Heart left ventricle (tissue), 16 donors: ENCODE results near the gene TACC3. TPM values are rescaled to one million over a fixed set of nuclear protein-coding genes. Genes with fewer than 3 reads are reported as not detected.

Experiments
- ATAC-seq, 4 donors: fragments of 200-7000 bp; cut with Tn5 transposase; one replicate each; pipeline ENCODE4 v1.9.1; 2020 to 2022; ENCODE audit warnings: moderate library complexity in 4 of 4, mild to moderate bottlenecking in 3 of 4, moderate number of reproducible peaks in 1 of 4
- DNase-seq, 5 donors: peaks; one replicate each; pipeline ENCODE4 v3.0.0-alpha.2; 2020
- H3K27ac ChIP-seq, 12 donors: fragments of 200-600 bp; sonication (generic) in 4 of 12; one replicate each; pipeline versions ENCODE4 v1.5.0 to v1.8.0; 2016 to 2022; ENCODE audit warnings: mild to moderate bottlenecking in 2 of 12
- H3K27me3 ChIP-seq, 9 donors: fragments of 200-600 bp; sonication (generic) in 2 of 9; one replicate each; pipeline versions ENCODE4 v1.5.1 to v1.8.0; 2016 to 2022; ENCODE audit warnings: mild to moderate bottlenecking in 3 of 9
- H3K36me3 ChIP-seq, 9 donors: fragments of 200-600 bp; sonication (generic) in 2 of 9; one replicate each; pipeline versions ENCODE4 v1.5.0 to v1.8.0; 2018 to 2022; ENCODE audit warnings: mild to moderate bottlenecking in 2 of 9
- H3K4me1 ChIP-seq, 12 donors: fragments of 200-600 bp; sonication (generic) in 4 of 12; one replicate each; pipeline versions ENCODE4 v1.5.0 to v1.8.0; 2016 to 2022; ENCODE audit warnings: mild to moderate bottlenecking in 3 of 12
- H3K4me3 ChIP-seq, 12 donors: fragments of 200-600 bp; sonication (generic) in 4 of 12; one replicate each; pipeline versions ENCODE4 v1.5.0 to v1.8.0; 2017 to 2022; ENCODE audit warnings: mild to moderate bottlenecking in 9 of 12, moderate library complexity in 4 of 12
- H3K9me3 ChIP-seq, 12 donors: fragments of 200-600 bp; sonication (generic) in 4 of 12; one replicate each; pipeline versions ENCODE4 v1.5.0 to v1.8.0; 2016 to 2022; ENCODE audit warnings: mild to moderate bottlenecking in 1 of 12
- CTCF ChIP-seq, 12 donors: fragments of 200-600 bp; sonication (generic) in 4 of 12; IDR thresholded peaks; one replicate each; pipeline versions ENCODE4 v1.5.0 to v1.8.0; 2018 to 2022; ENCODE audit warnings: antibody characterized with exemption in 12 of 12, mild to moderate bottlenecking in 5 of 12
- POLR2A ChIP-seq, 2 donors: fragments of 450-650 bp; IDR thresholded peaks; one replicate each; pipeline ENCODE4 v1.6.1; 2017; ENCODE audit warnings: antibody characterized with exemption in 2 of 2, mild to moderate bottlenecking in 2 of 2, moderate library complexity in 2 of 2
- WGBS, 4 donors: extraction: QIAGEN DNeasy Blood & Tissue Kit in 2 of 4; methylation state at CpG; one replicate each; pipeline versions ENCODE4 v1.1.5 to v1.1.7; 2013 to 2018; 5-methylcytosine and 5-hydroxymethylcytosine counted together
- intact Hi-C, 10 donors: fragments of 100-400 bp; cut with DNase I; formaldehyde crosslinking; loops; one replicate each; pipeline versions ENCODE4 v1.11.1 to v1.14.2; 2022
- polyA plus RNA-seq, 2 donors: library from polyadenylated mRNA; stranded (reverse); fragments of 200-250 nt; gene quantifications; one replicate each; pipeline ENCODE4 v1.2.3, GENCODE V29; 2013
- total RNA-seq, 9 donors: library from RNA; depleted of rRNA in 2 of 9; stranded (reverse); fragments of >200 nt in 2 of 9; fragmentation: NEBNext Ultra II Directional in 3 of 9; extraction: Animal tissue kit (Norgen Biotek cat#: 25700) in 3 of 9; gene quantifications; one replicate each; pipeline versions ENCODE4 v1.1.0 to v1.2.4, GENCODE V29; 2016 to 2023
- donor health status: ischemic (EF 13 %, LVEDD 7.1; RV severe dilation, severe dysfunction).
- donor health status: healthy with polysubstance abuse.
- donor health status: DM: no; HTN: yes; CAD: no.
- donor health status: DM: no; HTN: no; CAD: no.
- donor health status: ischemic (EF 25% LVEDD 6.9; RV normal size, moderate dysfunction).
- donor health status: ischemic (EF 25% LVEDD 5.7; RV mildly dilated, moderate dysfunction).
- donor health status: healthy.
- donor health status: DM: yes; HTN: yes; CAD: no.
- donor health status: ischemic (EF 35%, LVEDD 5.7; RV mildly dilated, moderate dysfunction).
- donor health status: nonischemic (EF 11% LVEDD 7.7; RV severe dilation, severe dysfunction).
- donor health status: DM: yes; HTN: yes; CAD: no.
- donor health status: PGD.
- donor health status: ischemic (EF 29% LVEDD 5.4; RV normal size, mild dysfunction).
- donor health status: nonischemic (EF 23%, LVEDD 6.1; RV moderate dilation, normal function).

TACC3 gene
- total and polyA plus RNA-seq, 11 donors = 2.9 to 19.1 (median 6.1) TPM

DNA sequence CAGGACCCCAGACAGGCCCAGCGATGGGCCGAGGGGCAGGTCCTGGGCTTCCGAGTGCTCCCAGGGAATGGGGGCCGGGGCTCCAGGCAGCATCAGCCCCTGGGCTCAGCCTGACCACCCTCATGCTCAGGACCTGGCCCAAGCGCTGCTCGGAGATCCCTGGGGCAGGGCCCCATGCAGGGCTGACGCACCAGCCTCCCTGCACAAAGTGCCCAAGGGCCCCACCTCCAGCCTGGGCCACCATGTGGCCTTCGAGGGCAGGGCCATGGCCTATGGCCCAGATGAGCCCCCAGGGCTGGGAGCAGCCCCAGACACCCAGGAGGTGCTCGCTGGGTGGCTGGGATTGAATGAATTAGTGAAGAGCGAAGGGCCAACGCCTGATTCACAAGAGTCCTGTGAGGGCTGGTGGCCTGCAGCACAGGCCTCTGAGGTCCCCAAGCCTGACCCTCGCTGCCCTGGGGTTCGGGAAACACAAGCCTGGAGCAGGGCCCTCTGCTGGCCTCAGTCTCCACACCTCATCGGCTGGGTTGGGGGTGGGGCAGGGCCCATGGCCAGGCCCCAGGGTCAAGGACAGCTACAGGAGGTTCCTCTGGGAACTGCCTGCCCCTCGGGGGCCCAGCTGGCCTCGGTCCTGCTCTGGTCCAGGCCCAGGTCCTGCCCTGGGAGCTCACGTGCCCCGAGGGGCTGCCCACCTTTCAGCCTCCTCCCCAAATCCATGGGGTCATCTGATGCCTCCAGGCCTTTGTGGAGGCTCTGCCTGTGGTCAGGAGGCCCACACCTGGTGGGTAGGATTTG is 58.5 kb downstream of the TACC3 start:
- WGBS, 4 donors = 83 to 90% (median 84%) methylated on average over 6 to 18 of the region's 18 CpGs
- TF ChIP-seq POLR2A (IDR thresholded peaks at IDR 0.05) (no peak), CTCF (IDR thresholded peaks at IDR 0.05) (no peak)
- Histone ChIP-seq H3K4me1 (peaks cover 0 to 9% (median 2%) of the 10 kb centered on the region in 12 donors), H3K9me3 (no peaks in the 10 kb centered on the region), H3K27me3 (no peaks in the 10 kb centered on the region), H3K4me3 (no peak overlapping the region), H3K27ac (no peak overlapping the region), H3K36me3 (no peaks in the 10 kb centered on the region)
- ATAC-seq (no peak), DNase-seq (no peak)
- intact Hi-C loops = no loop called here

- H3K36me3 ChIP-seq = no peaks in the 10 kb centered on the region
- no peak overlapping the region for H3K4me3 ChIP-seq
- TF ChIP-seq POLR2A (IDR thresholded peaks at IDR 0.05) (no peak), CTCF (IDR thresholded peaks at IDR 0.05) (no peak)
- no peak overlapping the region for H3K27ac ChIP-seq
- H3K9me3 ChIP-seq = no peaks in the 10 kb centered on the region
- H3K27me3 ChIP-seq = no peaks in the 10 kb centered on the region
- peaks cover 0 to 16% (median 7%) of the 10 kb centered on the region in 12 donors for H3K4me1 ChIP-seq
- 88 to 93% (median 90%) methylated on average over 14 of the region's 14 CpGs for WGBS, 4 donors
- DNase-seq (no peak), ATAC-seq (no peak)
- intact Hi-C loops = no loop called here
Observed at GRCh38 chr4:1780435-1780834, 59.1 kb downstream of the TACC3 start.

DNA sequence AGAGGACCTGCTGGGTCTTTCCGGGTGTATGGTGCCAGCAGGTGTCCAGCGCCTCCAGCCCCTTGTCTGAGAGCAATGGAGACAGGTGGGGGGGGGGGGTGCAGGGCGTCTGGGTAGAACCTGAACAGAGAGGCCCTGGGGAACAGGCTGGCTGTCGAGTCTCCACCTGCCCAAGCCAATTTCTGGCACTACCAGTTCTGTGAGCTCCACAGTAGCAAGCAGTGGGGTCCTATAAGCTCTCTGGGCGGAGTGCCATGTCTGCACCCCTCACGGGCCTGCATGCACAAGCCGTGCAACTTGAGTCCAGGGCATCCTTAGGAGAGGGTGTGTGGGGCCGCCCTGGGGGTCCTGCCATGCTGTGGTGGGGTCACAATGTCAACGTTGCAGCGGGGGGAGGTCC is 61.7 kb downstream of the TACC3 start:
- peaks cover 0 to 17% (median 9%) of the 10 kb centered on the region in 12 donors for H3K4me1 ChIP-seq
- H3K27ac ChIP-seq = no peak overlapping the region
- TF ChIP-seq POLR2A (IDR thresholded peaks at IDR 0.05) (no peak), CTCF (IDR thresholded peaks at IDR 0.05) (no peak)
- no peak overlapping the region for H3K4me3 ChIP-seq
- DNase-seq (no peak), ATAC-seq (no peak)
- H3K27me3 ChIP-seq = no peaks in the 10 kb centered on the region
- no peaks in the 10 kb centered on the region for H3K9me3 ChIP-seq
- intact Hi-C loops = no loop called here
- 81 to 86% (median 82%) methylated on average over 6 to 10 of the region's 10 CpGs for WGBS, 4 donors
- no peaks in the 10 kb centered on the region for H3K36me3 ChIP-seq

GRCh38 chr4:1783970-1784369 is 62.6 kb downstream of the TACC3 start:
- Histone ChIP-seq H3K4me3 (no peak overlapping the region), H3K36me3 (no peaks in the 10 kb centered on the region), H3K4me1 (peaks cover 0 to 17% (median 9%) of the 10 kb centered on the region in 12 donors), H3K9me3 (no peaks in the 10 kb centered on the region), H3K27me3 (no peaks in the 10 kb centered on the region), H3K27ac (no peak overlapping the region)
- no peak for ATAC-seq
- WGBS, 4 donors = 76 to 94% (median 78%) methylated on average over 5 to 12 of the region's 12 CpGs
- TF ChIP-seq CTCF (IDR thresholded peaks at IDR 0.05) (no peak), POLR2A (IDR thresholded peaks at IDR 0.05) (no peak)
- no peak for DNase-seq
- intact Hi-C loops = no loop called here
